Stimulated activated CD4-positive, alpha-beta T cell treated with anti-CD3 and anti-CD28 coated beads, TNF-alpha, amount 100 ng/mL, for 4 hours (primary cell): ENCODE results near the gene PLIN3.
"Not testable (repeated sequence)": the region's sequence is repeated elsewhere in the genome, so short reads cannot be mapped to it uniquely, and the experiment has no call there.

Source experiments
- DNase-seq, 3 experiments: peaks; one replicate each; pipeline ENCODE4 v3.0.0-alpha.2; 2020; ENCODE audit warnings: low read depth in 3 of 3

Gene PLIN3

DNA sequence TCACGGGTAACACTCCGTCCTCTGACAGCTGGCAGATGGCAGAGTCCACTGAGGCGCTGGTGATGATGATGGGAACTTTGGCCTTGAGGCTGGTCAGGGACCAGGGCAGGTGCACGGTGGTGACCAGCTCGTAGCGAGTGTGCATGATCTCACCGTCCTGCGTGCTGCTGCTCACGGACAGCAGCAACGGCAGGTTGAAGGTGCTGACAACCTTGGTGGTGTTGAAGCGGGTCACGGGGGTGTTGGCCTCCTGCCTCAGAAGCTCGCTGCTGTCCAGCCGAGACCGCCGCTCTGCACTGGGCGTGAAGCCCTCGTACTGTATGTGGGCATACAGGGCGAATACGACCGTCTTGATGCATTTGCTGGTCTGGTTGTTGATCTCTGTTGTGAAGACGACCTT lies 23.6 kb upstream of the PLIN3 start:
- no peak for DNase-seq

- DNase-seq, result no peak
Observed at GRCh38 chr19:4889034-4889815, 21.8 kb upstream of the PLIN3 start.

DNA sequence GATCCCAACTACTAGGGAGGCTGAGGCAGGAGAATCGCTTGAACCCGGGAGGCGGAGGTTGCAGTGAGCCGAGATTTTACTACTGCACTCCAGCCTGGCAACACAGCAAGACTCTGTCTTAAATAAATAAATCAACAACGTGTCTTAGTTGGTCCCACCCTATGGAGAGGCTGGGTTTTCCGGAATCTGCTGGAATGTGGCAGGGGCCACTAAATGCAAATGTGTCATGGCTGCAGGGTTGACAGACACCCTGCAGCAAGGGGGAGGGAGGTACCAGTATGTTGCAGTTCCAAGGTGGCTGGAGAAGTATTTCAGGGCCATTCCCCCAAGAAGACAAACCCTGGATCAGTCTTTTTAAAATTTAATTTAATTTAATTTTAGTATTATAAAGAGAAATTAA lies 20.3 kb upstream of the PLIN3 start:
- not testable (repeated sequence) for DNase-seq

GRCh38 chr19:4884993-4885392 lies 17.5 kb upstream of the PLIN3 start:
- not testable (repeated sequence) for DNase-seq

- not testable (repeated sequence) for DNase-seq
Observed at GRCh38 chr19:4882874-4883273, 15.4 kb upstream of the PLIN3 start.

DNA sequence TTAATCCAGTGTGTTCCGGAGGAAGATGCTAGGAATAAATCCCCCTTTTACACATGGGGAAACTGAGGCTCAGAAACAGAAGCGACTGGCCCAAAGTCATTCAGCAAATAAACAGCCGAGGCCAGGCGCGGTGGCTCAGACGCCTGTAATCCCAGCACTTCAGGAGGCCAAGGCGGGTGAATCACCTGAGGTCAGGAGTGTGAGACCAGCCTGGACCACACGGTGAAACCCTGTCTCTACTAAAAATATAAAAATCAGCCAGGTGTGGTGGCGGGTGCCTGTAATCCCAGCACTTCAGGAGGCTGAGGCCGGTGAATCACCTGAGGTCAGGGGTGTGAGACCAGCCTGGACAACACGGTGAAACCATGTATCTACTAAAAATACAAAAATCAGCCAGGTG lies 11.6 kb upstream of the PLIN3 start:
- DNase-seq, result no peak

DNA sequence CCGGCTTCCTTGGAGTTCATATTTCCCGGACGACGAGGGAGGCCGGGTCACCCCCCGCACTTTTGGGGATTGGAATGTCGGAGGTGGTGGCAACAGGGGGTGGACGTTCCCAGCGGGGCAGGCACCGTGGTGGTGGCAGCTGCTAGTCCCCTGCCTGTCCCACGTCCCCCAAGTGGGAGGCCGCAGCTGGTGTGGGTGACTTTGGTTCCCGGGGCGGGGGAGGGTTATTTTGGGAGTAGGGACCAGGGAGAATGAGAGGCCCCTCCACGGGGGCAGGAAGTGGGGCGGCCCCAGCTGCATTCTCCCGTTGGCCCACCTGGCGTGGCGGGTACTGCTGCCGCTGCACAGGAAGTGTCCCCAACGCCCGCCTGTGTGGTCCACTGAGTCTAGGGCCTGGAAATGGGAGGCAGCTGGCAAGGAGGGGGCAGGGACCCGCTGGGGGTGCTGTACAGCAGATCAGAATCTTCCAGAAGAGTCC lies 11.1 kb upstream of the PLIN3 start:
- no peak for DNase-seq

DNA sequence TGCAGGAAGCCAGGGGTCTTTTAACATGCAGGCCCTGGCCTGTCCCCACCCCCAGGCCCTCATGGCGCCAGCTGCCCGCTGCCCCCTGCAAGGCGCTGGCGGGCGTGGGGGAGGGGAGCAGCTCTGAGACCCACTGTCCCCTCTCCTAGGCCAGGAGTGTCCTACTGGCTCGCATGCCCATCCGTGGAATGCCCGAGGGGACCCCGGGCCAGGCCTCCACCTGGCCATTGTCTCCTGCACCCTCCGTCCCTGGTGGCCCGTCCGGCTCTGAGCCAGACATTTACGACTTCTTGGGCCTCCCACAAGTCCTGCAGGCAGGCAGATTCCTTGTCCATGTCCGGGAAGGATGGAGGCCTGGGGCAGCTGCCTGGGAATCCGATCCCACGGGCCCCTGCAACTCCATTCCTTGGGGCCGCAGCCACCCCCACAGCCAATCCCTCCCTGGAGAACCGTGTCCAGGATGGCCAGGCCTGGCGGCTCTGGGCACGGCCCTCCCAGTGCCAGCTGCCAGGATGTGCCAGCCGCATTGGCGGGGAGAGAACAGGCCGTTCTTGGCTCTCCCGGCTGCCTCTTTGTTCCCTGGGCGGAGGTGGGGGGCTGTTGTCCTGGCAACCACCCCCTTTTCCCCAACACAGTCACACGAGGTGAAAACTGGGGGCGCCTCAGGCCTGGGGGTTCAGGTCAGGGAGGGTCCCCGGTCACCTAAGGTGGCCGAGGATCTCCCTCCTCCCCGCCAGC lies 10.5 kb upstream of the PLIN3 start:
- DNase-seq, result no peak

DNA sequence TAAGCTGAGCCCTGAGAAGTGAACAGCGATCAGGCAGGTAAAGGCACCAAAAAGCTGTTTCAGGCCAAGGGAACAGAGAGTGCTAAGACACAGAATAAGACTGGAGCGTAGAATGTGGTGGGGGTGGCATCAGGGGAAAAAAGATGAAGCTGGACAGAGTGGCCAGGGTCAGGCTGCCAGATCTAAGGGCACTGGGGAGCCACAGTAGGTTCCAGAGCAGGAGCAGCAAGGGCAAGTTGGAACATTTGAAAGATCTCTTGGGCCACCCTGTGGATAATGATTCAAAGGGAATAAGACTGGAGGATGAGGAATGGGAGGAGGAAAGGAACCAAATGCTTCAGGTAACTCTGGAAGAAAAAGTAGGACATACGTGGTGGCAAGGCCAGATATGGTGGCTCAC lies 6.5 kb upstream of the PLIN3 start:
- DNase-seq, result no peak

DNA sequence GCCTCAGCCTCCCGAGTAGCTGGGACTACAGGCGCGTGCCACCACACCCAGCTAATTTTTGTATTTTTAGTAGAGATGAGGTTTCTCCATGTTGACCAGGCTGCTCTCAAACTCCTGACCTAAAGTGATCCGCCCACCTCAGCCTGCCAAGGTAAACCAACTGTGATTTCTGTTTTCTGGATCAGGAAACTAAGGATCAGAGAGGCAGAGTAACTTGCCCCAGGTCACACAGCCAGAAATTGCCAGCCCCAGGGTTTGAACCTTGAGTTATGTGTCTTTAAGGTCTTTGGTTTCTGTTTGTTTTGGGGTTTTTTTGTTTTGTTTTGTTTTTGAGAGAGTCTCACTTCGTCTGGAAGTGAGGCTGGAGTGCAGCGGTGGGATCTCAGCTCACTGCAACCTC lies 4.2 kb upstream of the PLIN3 start:
- DNase-seq, result no peak

DNA sequence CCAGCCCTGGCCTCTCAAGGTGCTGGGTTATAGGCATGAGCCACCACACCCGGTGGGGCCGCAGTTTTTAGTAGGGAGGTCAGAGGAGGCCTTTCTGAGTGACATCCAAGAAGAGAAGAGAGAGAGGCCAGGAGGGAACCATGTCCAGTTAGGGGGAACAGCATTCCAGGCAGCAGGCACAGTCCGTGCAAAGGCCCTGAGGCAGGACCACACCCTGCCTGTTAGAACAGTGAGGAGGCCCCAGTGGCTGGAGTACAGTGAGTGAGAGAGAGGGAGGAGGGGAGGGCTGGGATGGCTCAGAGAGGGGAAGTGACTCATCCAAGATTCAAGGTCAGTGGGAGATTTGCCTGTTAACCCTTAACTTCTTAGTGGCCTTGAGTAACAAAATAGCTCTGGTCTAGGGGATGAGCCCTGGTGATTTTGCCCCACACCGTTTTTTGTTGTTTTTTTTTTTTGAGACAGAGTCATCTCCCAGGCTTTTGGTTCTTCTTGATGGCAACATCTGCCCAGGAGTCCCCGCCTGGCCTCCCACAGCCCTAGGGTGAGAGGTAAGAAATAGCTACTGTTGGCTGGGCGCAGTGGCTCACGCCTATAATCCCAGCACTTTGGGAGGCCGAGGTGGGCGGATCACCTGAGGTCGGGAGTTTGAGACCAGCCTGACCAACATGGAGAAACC lies 2.7 kb upstream of the PLIN3 start:
- DNase-seq, result no peak

GRCh38 chr19:4868286-4868834 lies 893 bp upstream of the PLIN3 start:
- DNase-seq, result no peak

- DNase-seq, result peak in 2 of 3 experiments; percentile 35 to 56
Observed at GRCh38 chr19:4866595-4867424, 657 bp downstream of the PLIN3 start.

DNA sequence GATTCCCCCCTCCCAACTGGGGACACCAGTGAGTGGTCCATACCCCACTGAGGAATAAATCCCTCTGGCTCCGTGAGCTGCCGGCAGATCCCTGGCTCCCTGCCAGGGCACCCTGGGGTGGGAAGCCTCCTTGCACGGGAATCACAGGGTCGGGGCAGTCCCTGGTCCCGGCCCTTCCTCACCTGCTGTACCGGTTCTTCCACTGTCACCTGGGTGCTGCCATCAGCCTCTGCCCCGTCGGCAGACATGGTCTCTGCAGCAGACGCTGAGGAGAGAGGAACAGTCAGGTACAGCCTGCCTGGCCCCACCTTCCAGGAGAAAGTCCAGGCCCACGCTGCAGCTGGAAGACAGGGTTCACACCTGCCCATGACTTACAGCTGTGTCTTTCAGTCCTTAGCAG lies 6.3 kb downstream of the PLIN3 start:
- DNase-seq, result no peak

GRCh38 chr19:4859697-4860096 lies 7.8 kb downstream of the PLIN3 start:
- DNase-seq, result no peak

DNA sequence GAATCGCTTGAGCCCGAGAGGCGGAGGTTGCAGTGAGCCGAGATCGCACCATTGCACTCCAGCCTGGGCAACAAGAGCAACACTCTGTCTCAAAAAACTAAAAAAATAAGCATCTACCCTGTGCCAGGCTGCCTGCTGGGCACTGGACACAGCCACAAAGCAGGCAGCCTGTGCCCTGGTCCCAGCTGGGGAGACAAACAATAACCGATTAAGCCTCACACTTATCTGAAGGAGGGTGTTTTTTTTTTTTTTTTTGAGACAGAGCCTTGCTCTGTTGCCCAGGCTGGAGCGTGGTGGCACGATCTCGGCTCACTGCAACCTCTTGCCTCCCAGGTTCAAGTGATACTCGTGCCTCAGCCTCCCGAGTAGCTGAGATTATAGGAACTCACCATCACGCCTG lies 11.0 kb downstream of the PLIN3 start:
- DNase-seq, result not testable (repeated sequence)

GRCh38 chr19:4853506-4853905 lies 14.0 kb downstream of the PLIN3 start:
- not testable (repeated sequence) for DNase-seq

DNA sequence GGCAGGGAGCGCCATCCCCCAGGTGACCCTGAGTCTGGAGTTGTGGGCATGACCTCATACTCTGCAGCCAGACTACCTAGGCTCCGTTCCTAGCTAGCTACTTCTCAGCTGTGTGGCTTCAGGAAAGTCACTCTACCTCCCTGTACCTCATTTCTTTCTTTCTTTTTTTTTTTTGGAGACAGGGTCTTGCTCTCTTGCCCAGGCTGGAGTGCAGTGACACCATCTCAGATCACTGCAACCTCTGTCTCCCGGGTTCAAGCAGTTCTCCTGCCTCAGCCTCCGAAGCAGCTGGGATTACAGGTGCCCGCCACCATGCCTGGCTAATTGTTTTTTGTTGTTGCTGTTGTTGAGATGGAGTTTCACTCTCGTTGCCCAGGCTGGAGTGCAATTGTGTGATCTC lies 15.0 kb downstream of the PLIN3 start:
- no peak for DNase-seq

GRCh38 chr19:4851551-4852290 lies 15.7 kb downstream of the PLIN3 start:
- peak; percentile 57 to 62 (median 62) for DNase-seq

DNA sequence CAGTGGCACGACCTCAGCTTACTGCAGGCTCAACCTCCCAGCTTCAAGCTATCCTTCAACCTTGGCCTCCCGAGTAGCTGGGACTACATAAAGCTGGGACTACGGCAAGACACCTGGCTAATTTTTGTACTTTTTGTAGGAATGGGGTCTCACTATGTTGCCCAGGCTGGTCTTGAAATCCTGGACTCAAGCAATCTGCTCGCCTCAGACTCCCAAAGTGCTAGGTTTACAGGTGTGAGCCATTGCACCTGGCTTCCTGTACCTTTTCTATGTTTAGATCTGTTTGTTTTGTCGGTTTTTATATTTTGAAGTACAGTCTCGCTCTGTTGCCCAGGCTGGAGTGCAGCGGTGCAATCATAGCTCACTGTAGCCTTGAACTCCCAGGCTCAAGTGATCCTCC lies 18.4 kb downstream of the PLIN3 start:
- no peak for DNase-seq
